Subcutaneous adipose tissue (tissue), 4 donors: Measurements from ENCODE around the gene MGMT. TPM values are rescaled to one million over a fixed set of nuclear protein-coding genes. Genes with fewer than 3 reads are reported as not detected.

Experiments used
- CTCF ChIP-seq: fragments of 450-650 bp; IDR thresholded peaks from one replicate; pipeline ENCODE4 v1.5.1; 2016; ENCODE audit warnings: low read depth, mild to moderate bottlenecking, control low read depth, antibody characterized with exemption, moderate library complexity
- total RNA-seq, 4 donors: library from RNA; depleted of rRNA; stranded (reverse); fragments of >200 nt; gene quantifications; one replicate each; pipeline ENCODE4 v1.1.0, GENCODE V29; 2016

Gene MGMT
- total RNA-seq, 4 donors from 2014 or later = 27.5 to 74.8 (median 42.2) TPM

- TF ChIP-seq CTCF = no peak
Measured at GRCh38 chr10:129481641-129482040, 14.6 kb downstream of the MGMT start.

GRCh38 chr10:129483430-129484010 lies 16.5 kb downstream of the MGMT start:
- TF ChIP-seq CTCF = no peak

GRCh38 chr10:129486805-129487204 lies 19.8 kb downstream of the MGMT start:
- TF ChIP-seq CTCF = no peak

GRCh38 chr10:129491123-129491734 lies 24.2 kb downstream of the MGMT start:
- TF ChIP-seq CTCF = no peak

- TF ChIP-seq CTCF = no peak
Measured at GRCh38 chr10:129494176-129494575, 27.1 kb downstream of the MGMT start.

- no peak for TF ChIP-seq CTCF
Measured at GRCh38 chr10:129494740-129495139, 27.7 kb downstream of the MGMT start.

- no peak for TF ChIP-seq CTCF
Measured at GRCh38 chr10:129495256-129495655, 28.2 kb downstream of the MGMT start.
